Activated CD8-positive, alpha-beta T cell treated with anti-CD3 and anti-CD28 coated beads for 36 hours (primary cell): ENCODE measurements around the gene ZFAND2B. TPM values are rescaled to one million over a fixed set of nuclear protein-coding genes. Genes with fewer than 3 reads are reported as not detected.

Experiments used
- ATAC-seq: fragments of 200-7000 bp; cut with Tn5 transposase; one replicate; pipeline ENCODE4 v1.10.0; 2021; ENCODE audit warnings: mild to moderate bottlenecking, moderate library complexity
- CTCF ChIA-PET: fragments of 350-600 bp; sonication (Branson Sonifier 250); formaldehyde crosslinking; loops from one replicate; lab custom pipeline; 2021; ENCODE audit warnings: antibody characterized with exemption; lab: Charles Lee
- POLR2A ChIA-PET: fragments of 350-600 bp; sonication (Branson Sonifier 250); formaldehyde crosslinking; loops from one replicate; lab custom pipeline; 2021; ENCODE audit warnings: antibody characterized with exemption; lab: Charles Lee
- DNase-seq: peaks from one replicate; pipeline ENCODE4 v3.0.0-alpha.2; 2020
- H3K27ac Mint-ChIP-seq: one replicate; pipeline ENCODE4 v1.8.0; 2021; ENCODE audit warnings: mild to moderate bottlenecking, mixed read lengths
- H3K27me3 Mint-ChIP-seq: one replicate; pipeline ENCODE4 v1.8.0; 2021; ENCODE audit warnings: mixed read lengths
- H3K36me3 Mint-ChIP-seq: one replicate; pipeline ENCODE4 v1.8.0; 2021; ENCODE audit warnings: low read depth, mixed read lengths
- H3K4me1 Mint-ChIP-seq: one replicate; pipeline ENCODE4 v1.8.0; 2021; ENCODE audit warnings: low read depth, mixed read lengths
- H3K4me3 Mint-ChIP-seq: one replicate; pipeline ENCODE4 v1.8.0; 2021; ENCODE audit warnings: mild to moderate bottlenecking, moderate library complexity, mixed read lengths
- H3K9me3 Mint-ChIP-seq: one replicate; pipeline ENCODE4 v1.8.0; 2021; ENCODE audit warnings: mixed read lengths
- CTCF ChIP-seq: fragments of 200-600 bp; IDR thresholded peaks from one replicate; pipeline ENCODE4 v1.8.0; 2022; ENCODE audit warnings: antibody characterized with exemption, mild to moderate bottlenecking
- intact Hi-C: fragments of 100-400 bp; cut with micrococcal nuclease; formaldehyde crosslinking; loops from one replicate; pipeline ENCODE4 v1.10.0; 2022
- total RNA-seq, 2 experiments: library from RNA; stranded (reverse); gene quantifications; one replicate each; pipeline ENCODE4 v1.2.3, GENCODE V29; 2021

The ZFAND2B gene
- total RNA-seq, 2 experiments from 2014 or later = 31.3 to 33.3 TPM

GRCh38 chr2:219183151-219183772, 23.3 kb upstream of the ZFAND2B start:
- no peak for TF ChIP-seq CTCF
- DNase-seq (no peak), ATAC-seq (no peak)
- POLR2A ChIA-PET = interaction anchor here (0.7 to 3.2 kb wide), 4 partner anchors 9 to 26 kb away, joined by 3 to 17 read pairs (median 4); partner anchors contain the start of gene ZFAND2B
- Mint-ChIP-seq H3K4me1 (peaks cover 45% of the 10 kb centered on the region), H3K36me3 (peaks cover 37% of the 10 kb centered on the region), H3K27ac (peak overlapping the region; percentile 14), H3K4me3 (no peak overlapping the region), H3K27me3 (no peaks in the 10 kb centered on the region), H3K9me3 (no peaks in the 10 kb centered on the region)
- CTCF ChIA-PET = interaction anchor here (0.7 to 1.8 kb wide), 8 partner anchors 12 to 125 kb away, joined by 3 to 9 read pairs (median 3); partner anchors contain the start of gene ZFAND2B
- intact Hi-C loops = no loop called here

GRCh38 chr2:219184121-219184520, 22.5 kb upstream of the ZFAND2B start:
- no peak for DNase-seq
- peak overlapping the region; percentile 37 for H3K27ac Mint-ChIP-seq
- intact Hi-C loops = no loop called here
- ChIA-PET POLR2A (interaction anchor here (0.7 to 2.2 kb wide), 3 partner anchors 9 to 16 kb away, joined by 3 to 13 read pairs (median 3); no protein-coding TSS in a partner anchor), CTCF (interaction anchor here (1.2 to 1.8 kb wide), 3 partner anchors 12 to 13 kb away, joined by 3 to 9 read pairs (median 6); no protein-coding TSS in a partner anchor)
- H3K9me3 Mint-ChIP-seq = no peaks in the 10 kb centered on the region
- TF ChIP-seq CTCF = no peak
- peaks cover 34% of the 10 kb centered on the region for H3K36me3 Mint-ChIP-seq
- ATAC-seq = no peak
- no peaks in the 10 kb centered on the region for H3K27me3 Mint-ChIP-seq
- peaks cover 41% of the 10 kb centered on the region for H3K4me1 Mint-ChIP-seq
- H3K4me3 Mint-ChIP-seq = no peak overlapping the region

- peaks cover 15% of the 10 kb centered on the region for H3K36me3 Mint-ChIP-seq
- ChIA-PET CTCF (interaction anchor here (0.8 to 1.1 kb wide), 2 partner anchors 13 to 157 kb away, joined by 3 read pairs; no protein-coding TSS in a partner anchor), POLR2A (no interaction called here)
- intact Hi-C loops = no loop called here
- peaks cover 17% of the 10 kb centered on the region for H3K4me1 Mint-ChIP-seq
- ATAC-seq (peak; percentile 92), DNase-seq (peak; percentile 63)
- no peak overlapping the region for H3K4me3 Mint-ChIP-seq
- no peak for TF ChIP-seq CTCF
- H3K27ac Mint-ChIP-seq = peak overlapping the region; percentile 83
- H3K27me3 Mint-ChIP-seq = no peaks in the 10 kb centered on the region
- H3K9me3 Mint-ChIP-seq = no peaks in the 10 kb centered on the region
Observed at GRCh38 chr2:219186754-219187456, 19.7 kb upstream of the ZFAND2B start.

- Mint-ChIP-seq H3K27ac (no peak overlapping the region), H3K27me3 (no peaks in the 10 kb centered on the region), H3K4me1 (peaks cover 17% of the 10 kb centered on the region), H3K36me3 (peaks cover 3% of the 10 kb centered on the region), H3K4me3 (no peak overlapping the region), H3K9me3 (peaks cover 3% of the 10 kb centered on the region)
- intact Hi-C loops = no loop called here
- no peak for TF ChIP-seq CTCF
- ChIA-PET POLR2A (interaction anchor here (0.7 to 1.4 kb wide), 3 partner anchors 8 to 16 kb away, joined by 3 to 4 read pairs (median 3); no protein-coding TSS in a partner anchor), CTCF (interaction anchor here (0.7 to 1.2 kb wide), 4 partner anchors 25 to 98 kb away, joined by 3 to 4 read pairs (median 4); no protein-coding TSS in a partner anchor)
- DNase-seq (no peak), ATAC-seq (no peak)
Observed at GRCh38 chr2:219197388-219197787, 9.2 kb upstream of the ZFAND2B start.
